Tongue (tissue), 2 donors: ENCODE measurements around the gene CENPH. TPM values are rescaled to one million over a fixed set of nuclear protein-coding genes. Genes with fewer than 3 reads are reported as not detected.
"Not testable (repeated sequence)": the region's sequence is repeated elsewhere in the genome, so short reads cannot be mapped to it uniquely, and the experiment has no call there.

Source experiments
- DNase-seq: peaks from one replicate; pipeline ENCODE4 v3.0.0-alpha.2; 2015
- total RNA-seq: library from RNA; depleted of rRNA; stranded (reverse); fragments of >200 nt; gene quantifications from one replicate; pipeline ENCODE4 v1.2.3, GENCODE V29; 2014

Gene CENPH
- 9.3 TPM for total RNA-seq

GRCh38 chr5:69189162-69190086, at the start of gene CENPH:
Gene CENPH, plus strand, starts transcription at chr5:69189583. Its CDS starts 52 bp downstream, at chr5:69189635.
- DNase-seq = peak; percentile 97

GRCh38 chr5:69140239-69140638, 49.1 kb upstream of the CENPH start:
- DNase-seq = not testable (repeated sequence)

DNA sequence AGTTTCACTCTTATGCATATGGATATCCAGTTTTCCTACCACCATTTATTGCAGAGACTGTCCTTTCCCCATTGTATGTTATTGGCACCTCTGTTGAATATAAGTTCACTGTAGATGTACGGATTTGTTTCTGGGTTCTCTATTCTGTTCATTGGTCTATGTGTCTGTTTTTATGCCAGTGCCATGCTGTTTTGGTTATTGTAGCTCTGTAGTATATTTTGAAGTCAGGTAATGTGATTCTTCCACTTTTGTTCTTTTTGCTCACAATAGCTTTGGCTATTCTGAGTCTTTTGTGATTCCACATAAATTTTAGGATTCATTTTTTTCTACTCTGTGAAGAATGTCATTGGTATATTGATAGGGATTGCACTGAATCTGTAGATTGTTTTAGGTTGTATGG, 48.6 kb upstream of the CENPH start:
- no peak for DNase-seq

- not testable (repeated sequence) for DNase-seq
These were observed 40.8 kb upstream of the CENPH start for GRCh38 chr5:69148576-69148975.

DNA sequence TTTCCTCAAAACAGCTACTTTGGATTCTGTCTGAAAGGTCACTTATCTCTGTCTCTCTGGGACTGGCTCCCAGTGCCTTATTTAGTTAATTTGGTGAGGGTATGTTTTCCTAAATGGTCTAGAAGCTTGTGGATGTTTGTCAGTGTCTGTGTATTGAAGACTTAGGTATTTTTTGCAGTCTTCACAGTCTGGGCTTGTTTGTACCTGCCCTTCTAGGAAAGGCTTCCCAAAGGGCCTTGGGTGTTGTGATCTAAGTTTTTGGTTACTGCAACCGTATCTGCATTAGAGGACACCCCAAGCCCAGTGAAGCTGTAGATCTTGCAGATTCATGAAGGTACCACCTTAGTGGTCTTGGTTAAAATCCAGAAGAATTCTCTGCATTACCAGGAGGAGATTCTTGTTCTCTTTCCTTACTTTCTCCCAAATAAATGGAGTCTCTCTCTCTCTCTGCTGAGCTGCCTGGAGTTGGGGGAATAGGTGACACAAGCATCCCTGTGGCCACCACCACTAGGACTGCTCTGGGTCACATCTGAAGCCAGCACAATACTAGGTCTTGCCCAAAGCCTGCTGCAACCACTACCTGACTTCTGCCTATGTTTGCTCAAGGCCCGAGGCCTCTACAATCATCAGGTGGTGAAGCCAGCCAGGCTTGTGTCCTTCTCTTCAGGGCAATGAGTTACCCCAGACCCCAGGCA, 40.3 kb upstream of the CENPH start:
- no peak for DNase-seq

DNA sequence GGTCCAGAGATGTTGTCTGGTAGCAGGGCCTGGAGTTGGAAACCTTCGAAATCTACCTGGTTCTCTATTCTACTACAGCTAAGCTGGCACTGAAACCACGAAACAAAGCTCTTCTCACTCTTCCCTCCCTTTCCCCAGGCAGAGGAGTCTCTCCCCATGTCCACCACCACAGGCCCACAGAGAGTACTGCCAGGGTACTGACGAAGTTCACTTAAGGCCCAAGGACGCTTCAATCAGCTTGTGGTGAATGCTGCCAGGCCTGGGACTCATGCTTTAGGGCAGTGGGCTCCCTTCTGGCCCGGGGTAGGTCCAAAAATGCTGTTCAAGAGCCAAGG, 39.7 kb upstream of the CENPH start:
- no peak for DNase-seq

DNA sequence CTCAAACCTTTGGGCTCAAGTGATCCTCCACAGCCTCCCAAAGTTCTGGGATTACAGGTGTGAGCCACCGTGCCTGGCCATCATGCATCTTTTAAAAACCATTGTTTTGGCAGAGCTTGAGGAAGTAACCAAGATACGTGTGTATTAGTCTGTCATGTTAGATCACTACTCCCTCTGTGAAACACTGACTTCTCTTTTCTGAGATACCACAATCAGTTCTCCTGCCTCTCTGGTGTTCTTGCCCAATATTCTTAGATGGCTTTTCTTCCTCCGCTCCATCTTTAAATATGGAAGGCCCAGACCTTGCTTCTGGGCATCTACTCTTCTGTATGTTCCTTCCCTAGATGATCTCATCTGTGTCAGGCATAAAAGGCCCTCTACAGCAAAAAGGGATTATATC, 36.7 kb upstream of the CENPH start:
- no peak for DNase-seq

GRCh38 chr5:69156456-69156855, 32.9 kb upstream of the CENPH start:
- no peak for DNase-seq

GRCh38 chr5:69158039-69158438, 31.3 kb upstream of the CENPH start:
- DNase-seq = no peak

- DNase-seq = no peak
These were observed 28.7 kb upstream of the CENPH start for GRCh38 chr5:69160651-69161050.

- DNase-seq = peak; percentile 99
These were observed 22.5 kb upstream of the CENPH start, which contains the start of gene CCNB1 for GRCh38 chr5:69166686-69167492. Gene CCNB1, plus strand, starts transcription at chr5:69167150. Its CDS starts 113 bp downstream, at chr5:69167263.

DNA sequence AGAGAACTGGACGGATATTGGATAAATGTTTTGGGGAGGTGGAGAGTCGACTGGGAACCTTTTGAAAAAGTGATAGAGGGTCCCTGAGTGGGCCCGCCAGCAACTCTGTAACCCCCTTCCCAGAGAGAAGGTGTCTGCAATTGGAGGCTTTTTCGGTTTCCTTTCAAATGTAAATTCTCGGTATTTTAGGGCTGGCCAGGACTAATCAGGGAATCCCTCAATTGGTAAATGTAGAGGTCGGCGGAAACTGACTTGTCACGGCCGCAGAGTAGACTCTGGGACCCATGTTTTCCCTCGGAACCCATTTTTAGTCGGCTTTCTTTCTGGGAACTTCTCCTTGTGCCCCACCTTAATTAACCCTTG, 21.9 kb upstream of the CENPH start:
- DNase-seq = peak; percentile 8

DNA sequence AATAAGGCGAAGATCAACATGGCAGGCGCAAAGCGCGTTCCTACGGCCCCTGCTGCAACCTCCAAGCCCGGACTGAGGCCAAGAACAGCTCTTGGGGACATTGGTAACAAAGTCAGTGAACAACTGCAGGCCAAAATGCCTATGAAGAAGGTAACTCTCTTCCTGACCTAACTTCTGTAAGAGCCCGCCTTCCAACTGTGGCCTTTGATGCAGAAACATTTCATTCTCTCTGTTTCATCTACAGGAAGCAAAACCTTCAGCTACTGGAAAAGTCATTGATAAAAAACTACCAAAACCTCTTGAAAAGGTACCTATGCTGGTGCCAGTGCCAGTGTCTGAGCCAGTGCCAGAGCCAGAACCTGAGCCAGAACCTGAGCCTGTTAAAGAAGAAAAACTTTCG, 21.5 kb upstream of the CENPH start:
- DNase-seq = no peak

- no peak for DNase-seq
These were observed 18.9 kb upstream of the CENPH start for GRCh38 chr5:69170495-69170894.

DNA sequence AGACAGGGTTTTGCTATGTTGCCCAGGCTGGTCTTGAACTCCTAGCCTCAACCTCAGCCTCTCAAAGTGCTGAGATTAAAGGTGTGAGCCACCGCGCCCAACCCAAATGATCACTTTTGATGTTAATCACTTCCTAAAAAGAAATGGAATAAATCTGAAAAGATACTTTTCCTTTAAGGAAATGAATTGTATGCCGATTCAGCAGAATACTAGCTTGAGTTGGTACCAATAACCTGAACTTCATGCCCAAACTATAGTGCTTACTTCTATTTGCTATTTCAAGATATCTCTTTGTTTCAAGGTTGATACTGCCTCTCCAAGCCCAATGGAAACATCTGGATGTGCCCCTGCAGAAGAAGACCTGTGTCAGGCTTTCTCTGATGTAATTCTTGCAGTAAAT, 18.4 kb upstream of the CENPH start:
- DNase-seq = no peak

GRCh38 chr5:69181659-69182293, 7.6 kb upstream of the CENPH start:
- not testable (repeated sequence) for DNase-seq

GRCh38 chr5:69184621-69185020, 4.8 kb upstream of the CENPH start:
- DNase-seq = no peak

GRCh38 chr5:69187342-69187741, 2.0 kb upstream of the CENPH start:
- DNase-seq = no peak

DNA sequence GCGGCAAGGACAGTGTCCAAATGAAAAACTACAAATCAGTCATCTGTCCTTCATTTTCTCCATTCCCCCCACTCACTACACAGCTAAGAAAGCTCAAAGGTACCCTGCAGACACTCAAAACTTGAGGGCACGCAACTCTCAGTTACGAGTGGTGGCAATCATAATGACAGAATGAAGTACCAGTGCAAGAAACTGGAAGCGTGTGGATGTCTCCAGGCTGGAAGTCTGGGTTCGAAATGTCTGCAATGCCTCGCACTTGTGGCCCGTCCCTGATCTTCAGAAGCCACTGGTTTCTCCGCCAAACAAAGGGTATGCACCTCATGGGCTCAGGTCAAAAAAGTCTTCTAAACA, 597 bp upstream of the CENPH start:
- DNase-seq = no peak

- DNase-seq = no peak
These were observed 13.1 kb downstream of the CENPH start for GRCh38 chr5:69202497-69202896.

DNA sequence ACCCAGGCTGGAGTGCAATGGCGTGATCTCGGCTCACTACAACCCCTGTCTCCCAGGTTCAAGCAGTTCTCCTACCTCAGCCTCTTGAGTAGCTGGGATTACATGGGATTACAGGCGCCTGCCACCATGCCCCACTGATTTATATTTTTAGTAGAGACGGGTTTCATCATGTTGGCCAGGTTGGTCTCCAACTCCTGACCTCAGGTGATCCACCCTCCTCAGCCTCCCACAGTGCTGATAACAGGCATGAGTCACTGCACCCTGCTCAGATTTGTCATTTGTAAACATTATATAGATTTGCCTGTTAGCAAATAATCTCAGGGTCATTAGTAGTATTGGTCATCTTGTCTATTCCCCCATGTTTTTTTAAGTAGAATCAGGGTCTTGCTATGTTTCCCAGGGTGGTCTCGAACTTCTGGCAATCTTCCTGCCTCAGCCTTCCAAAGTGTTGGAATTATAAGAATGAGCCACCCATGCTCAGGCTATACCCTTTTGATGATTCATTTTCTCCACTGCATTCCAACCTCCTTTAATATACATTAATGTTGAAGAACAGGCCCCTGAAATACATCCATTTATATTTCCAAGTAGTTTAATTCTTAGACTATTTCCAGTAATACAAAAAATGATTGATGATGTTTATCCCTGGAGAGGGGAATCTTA, 17.3 kb downstream of the CENPH start:
- no peak for DNase-seq

- DNase-seq = no peak
These were observed 20.2 kb downstream of the CENPH start for GRCh38 chr5:69209602-69210001.
